Erythroblast (primary cell): Measurements from ENCODE around the gene WDR36.

Experiments
- GATA1 ChIP-seq: IDR thresholded peaks from 2 replicates; pipeline ENCODE4 v1.6.1; 2011; ENCODE audit warnings: low read depth, mild to moderate bottlenecking, control low read depth, low read length, moderate library complexity
- POLR2A ChIP-seq: IDR thresholded peaks from 2 replicates; pipeline ENCODE4 v1.6.1; 2011; ENCODE audit warnings: mild to moderate bottlenecking, low read length

GRCh38 chr5:111163000-111163399 is 70.9 kb downstream of the WDR36 start:
- TF ChIP-seq GATA1 (no peak), POLR2A (no peak)
